GM20431 (cell line): Measurements from ENCODE around the gene TCF12.

Experiments used
- in situ Hi-C: fragments of 300-500 bp; cut with MseI, MboI; formaldehyde crosslinking; loops from one replicate; pipeline ENCODE4 v1.15.0; 2020; ENCODE audit warnings: low sequenced_read_pairs; ENCODE audit not compliant: unreplicated experiment

TCF12 gene

DNA sequence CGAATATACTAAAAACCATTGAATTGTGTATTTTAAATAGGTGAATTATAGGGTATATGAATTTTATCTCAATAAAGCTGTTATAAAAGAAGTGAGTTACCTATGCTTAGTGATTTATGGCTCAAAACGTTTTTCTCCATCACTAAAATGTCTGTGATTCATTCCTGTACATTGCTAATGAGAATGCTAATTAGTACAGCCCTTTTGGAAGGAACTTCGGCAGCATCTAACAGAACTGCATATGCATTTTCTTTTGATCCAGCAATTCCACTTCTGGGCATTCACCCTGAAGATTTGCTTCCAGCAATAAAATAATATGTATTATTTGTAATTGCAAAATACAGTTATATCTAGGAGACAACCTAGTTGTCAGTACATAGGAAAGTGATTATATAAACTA, 53.6 kb downstream of the TCF12 start:
- in situ Hi-C loops, result no loop called here

DNA sequence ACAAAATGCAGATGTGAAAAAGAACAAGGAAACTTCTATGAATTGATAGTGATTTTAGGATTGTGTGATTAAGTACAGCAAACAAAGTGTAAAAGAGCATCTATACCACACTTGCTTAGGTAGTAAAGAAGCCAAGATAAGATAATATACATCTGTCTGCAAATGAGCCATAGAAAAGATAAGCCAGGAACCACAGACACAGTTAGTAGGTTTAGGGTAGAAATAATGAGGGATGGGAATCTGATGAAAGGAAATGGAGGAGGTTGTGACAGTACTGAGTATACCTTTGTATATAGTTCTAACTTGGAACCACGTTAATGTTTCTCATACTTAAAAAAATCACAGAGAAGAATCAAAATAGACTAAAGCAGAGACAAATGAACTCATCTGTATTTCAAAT, 54.0 kb downstream of the TCF12 start:
- in situ Hi-C loops, result no loop called here

DNA sequence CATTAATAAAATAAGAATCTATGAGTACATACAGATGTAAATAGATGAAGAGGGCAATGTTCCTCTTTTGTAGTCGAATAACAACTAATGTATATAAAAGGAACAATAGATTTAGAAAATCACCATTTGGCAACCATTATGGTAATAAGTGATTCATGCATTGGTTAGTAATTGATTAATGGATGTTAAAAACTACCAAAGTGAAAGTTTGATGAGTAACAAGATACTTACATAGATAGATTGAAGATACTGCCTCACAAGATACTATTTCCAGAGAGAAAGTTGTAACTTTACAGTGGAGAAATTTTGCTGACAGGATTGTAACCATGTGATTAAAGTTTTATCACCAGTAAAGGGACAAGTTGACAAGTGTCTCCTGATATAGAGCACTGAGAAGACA, 55.0 kb downstream of the TCF12 start:
- in situ Hi-C loops, result no loop called here

DNA sequence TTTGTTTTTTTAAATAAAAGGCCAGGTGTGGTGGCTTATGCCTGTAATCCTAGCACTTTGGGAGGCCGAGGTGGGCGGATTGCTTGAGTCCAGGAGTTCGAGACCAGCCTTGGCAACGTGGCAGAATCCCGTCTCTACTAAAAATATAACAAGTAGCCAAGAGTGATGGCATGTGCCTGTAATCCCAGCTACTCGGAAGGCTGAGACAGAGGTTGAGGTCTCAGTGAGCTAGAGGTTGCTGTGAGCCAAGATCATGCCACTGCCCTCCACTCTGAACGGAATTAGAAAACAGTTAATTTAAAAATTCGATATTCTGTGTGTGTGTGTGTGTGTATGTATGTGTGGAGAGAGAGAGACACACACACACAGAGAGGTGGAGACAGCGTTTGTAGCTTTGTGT, 58.8 kb downstream of the TCF12 start:
- in situ Hi-C loops, result no loop called here

DNA sequence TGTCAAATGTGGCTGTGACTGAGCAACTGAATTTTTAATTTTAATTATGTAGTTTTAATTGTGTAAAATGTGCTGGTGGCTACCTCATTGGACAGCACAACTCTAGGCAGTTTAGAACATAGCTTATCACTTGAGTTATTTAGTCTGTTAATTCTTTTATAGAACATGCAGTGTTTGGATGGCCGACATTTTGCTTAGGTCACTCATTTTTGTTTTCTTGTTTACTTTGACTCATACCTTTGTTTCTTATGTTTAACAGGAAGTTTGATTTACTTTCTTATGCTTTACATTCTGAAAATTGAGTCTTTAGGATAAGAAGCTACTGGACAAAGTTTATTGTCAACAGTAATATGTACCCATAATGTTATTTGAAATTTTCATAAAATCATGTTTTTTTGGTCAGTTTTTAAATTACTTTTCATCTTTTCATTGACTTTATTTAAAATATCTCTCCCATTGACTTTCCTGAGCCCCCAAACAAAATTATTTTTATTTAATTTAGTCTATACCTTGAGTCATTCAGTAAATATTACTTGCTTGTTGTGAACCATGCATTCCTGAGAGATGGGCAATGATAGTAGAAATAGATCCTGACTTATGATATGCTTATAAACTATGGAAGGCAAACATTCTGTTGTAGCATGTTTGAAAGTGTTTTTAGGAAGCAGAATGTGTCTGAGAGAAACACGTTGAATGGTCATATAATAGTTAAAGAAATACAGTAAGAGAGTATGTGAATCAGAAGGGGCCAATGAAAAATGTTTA, 60.6 kb downstream of the TCF12 start:
- in situ Hi-C loops, result no loop called here

DNA sequence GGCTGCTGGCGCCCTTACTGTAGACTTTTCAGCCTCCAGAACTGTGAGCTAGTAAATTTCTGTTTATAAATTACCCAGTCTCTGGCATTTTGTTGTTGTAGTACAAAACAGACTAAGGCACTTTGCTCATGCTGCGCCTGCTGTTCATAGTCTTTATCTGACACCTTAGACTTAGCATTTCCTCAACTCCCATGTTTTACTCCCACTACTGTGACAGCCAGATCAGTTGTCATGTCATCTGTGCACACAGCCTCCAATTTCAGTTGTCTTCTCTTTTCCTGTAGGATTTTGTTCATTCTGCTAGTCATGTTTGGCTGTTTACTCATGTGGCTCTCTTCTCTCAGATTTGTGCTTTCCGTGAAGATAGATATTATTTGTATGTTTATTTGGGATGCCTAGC, 62.0 kb downstream of the TCF12 start:
- in situ Hi-C loops, result no loop called here

DNA sequence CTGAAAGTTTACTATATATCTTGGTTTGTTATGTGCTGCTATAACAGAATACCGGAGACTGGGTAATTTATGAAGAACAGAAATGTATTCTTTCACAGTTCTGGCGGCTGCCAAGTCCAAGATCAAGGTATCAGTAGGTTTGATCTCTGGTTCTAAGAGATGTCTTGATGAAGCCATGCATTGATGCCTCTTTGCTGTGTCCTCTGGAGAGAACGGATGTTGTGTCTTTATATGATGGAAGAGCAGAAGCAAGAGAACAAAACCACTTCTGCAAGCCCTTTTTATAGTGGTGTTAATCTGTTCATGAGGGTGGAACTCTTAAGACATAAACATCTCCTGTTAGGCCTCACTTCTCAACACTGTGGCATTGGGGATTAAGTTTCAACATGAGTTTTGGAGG, 62.7 kb downstream of the TCF12 start:
- in situ Hi-C loops, result no loop called here

DNA sequence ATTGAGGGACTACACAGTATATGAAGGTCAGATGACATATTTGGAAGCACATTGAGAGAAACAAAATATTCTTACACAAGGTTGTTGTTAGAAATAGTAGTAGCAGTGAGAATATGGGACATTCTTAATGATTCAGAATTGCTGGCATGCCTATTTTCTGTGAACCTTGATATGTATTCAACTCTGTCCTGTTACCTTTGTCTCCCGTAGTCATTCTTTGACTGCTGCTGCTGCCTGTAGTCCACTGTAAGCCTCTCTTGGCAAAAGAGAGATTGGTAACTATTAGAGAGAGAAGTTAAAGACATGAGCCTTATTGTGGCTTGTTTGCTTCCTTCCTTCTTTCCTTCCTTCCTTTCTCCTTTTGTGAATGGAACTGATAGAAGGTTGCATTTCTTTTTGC, 64.5 kb downstream of the TCF12 start:
- in situ Hi-C loops, result no loop called here

DNA sequence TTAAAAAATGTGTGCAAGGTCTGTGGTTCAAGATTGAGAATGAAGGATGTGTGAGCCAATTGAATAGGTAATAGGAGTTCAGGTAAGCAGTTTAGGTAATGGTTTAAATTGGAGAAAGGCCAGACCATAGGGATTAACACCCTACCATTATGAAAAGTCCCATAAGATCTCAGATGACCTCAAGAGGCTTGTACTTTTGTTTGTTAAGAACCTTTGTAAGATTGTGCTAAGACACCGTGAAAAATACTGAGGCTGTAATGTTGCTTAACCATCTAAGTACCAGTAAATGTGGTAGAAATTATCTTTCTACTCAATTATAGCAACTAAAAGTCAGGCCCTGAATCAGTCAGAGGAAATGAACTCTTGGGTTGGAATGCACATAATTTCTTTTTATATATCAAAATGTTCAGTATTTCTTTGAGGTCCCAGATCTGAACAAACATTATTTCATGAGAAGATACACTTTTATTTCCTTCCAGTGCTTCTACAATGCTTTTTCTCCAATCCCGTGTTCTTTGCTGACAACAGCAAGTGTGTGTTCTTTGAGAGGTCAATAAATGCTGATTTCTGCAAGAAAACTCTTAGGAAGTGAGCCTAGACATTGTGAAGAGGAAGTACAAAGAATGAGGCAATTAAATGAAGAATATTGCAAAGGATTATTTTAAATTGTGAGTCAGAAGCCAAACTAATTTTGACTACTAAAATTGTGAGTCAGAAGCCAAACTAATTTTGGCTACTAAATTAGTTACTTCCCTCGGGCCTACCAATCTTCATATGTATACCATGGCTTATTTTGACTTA, 66.4 kb downstream of the TCF12 start:
- in situ Hi-C loops, result no loop called here

DNA sequence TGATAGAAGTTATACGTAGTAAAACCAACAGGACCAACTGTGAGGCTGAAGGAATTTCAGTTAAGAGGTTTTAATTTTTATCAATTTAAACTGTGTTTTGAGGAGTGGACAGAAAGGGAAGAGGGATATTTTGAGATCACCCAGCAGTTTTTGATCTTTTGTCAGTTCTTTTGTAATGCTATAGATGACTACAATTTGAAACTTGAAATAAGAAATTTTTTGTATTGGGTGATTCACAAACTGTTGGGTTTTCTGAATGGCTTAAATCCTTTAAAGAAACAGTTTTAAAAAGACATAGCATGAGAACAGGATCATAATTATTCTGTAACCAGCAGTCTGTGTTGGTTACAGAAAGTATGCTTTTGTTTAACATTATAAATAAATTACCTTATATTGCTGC, 67.4 kb downstream of the TCF12 start:
- in situ Hi-C loops, result no loop called here

DNA sequence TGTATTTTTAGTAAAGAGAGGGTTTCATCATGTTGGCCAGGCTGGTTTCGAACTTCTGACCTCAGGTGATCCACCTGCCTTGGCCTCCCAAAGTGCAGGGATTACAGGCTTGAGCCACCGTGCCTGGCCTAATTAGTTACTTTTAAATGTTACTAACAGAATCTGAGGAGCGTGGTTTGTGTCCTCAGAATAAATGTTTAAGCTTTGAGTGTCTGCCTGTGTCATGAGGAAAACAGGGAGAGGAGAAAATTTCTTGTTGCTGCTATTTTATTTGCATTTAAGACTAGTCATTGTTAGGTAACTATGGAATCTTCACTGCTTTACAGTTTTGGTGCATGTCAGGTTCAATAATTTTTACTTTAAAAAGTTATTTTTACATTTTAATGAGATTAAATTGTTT, 68.8 kb downstream of the TCF12 start:
- in situ Hi-C loops, result no loop called here

DNA sequence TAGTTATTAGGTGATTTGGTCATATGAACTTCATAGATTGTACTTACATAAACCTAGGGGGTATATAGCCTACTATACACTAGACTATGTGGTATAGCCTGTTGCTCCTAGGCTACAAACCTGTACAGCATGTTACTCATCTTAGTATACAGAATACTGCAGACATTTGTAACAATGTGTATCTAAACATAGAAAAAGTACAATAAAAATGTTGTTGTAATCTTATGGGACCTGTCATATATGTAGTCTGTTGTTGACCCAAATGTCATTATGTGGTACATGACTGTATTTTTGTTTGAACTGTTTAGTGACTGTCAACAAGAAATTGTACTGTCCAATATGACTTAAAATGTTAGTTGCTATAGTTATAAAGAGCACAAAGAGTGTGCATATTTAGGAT, 69.8 kb downstream of the TCF12 start:
- in situ Hi-C loops, result no loop called here

DNA sequence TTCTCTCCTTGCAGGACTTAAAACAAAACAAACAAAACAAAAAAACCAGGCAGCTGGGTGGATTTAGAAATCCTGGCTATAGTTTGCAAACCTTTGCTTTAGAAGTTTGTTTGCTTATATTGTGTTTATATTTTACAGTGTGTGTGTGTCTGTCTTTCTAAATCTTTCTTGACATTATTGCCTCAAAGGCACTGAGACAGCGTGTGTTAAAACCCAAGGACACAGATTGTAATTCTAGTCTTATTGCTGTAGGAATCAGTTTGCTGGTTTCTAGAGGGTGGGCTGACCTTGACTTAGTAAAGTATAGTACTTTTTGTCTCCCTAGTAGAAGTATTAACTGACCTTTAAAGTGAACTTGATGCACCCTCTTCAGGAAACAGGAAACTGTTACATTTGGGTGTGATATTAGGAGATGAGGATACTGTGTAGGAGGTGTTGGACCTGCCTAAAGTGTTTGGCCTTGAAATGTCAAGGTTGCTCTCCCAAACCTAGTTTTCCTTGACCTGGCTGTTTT, 71.0 kb downstream of the TCF12 start:
- in situ Hi-C loops, result no loop called here

DNA sequence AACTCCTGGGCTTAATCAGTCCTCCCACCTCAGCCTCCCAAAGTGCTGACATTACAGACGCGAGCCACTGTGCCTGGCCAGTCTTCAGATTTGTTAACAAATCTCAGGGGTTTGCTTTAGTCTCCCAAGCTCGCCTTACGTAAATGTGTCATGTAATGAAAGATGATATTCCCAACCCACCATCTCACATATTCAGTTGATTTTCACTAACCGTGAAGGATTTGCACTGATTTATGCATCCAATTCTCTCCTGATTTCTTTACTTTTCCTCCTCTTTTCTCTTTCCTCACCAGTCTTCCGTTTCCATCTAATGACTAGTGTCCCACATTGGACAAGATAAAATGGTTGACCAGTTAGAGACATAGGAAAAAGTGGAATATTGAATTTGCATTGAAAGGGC, 72.6 kb downstream of the TCF12 start:
- in situ Hi-C loops, result no loop called here

DNA sequence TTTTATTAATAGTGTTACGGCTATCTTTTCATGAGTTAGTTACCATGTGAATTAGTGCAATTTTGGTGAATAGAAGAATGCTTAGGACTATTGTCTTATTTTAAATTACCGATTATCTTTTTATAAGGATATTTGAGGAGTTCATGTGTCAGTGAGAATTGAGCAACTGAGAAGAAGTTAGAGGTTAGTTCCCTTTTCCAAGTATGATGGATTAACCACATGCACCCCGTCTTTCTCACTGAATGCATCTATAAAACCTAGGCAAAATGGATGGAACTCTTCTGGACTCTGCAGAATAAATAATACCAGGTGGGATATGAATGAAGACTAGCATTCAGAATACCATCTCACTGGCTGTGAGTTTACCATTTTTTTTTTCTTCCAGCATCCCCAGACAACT, 74.3 kb downstream of the TCF12 start:
- in situ Hi-C loops, result no loop called here

DNA sequence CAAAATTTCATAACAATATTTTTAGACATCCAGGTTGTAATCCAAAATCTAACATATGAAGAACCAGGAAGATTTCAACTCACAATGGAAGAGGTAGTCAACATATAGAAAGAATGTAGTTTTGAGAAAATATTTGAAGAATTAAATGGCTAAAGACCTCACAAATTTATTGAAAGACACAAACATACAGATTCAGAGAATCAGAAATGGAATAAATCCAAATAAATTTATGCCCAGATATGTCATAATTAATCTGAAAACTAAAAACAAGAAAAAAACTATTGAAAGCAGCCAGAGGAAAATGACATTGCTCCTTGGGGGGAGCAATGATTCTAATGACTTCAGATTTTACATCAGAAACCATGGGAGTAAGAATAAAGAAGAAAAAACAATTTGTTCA, 75.8 kb downstream of the TCF12 start:
- in situ Hi-C loops, result no loop called here

DNA sequence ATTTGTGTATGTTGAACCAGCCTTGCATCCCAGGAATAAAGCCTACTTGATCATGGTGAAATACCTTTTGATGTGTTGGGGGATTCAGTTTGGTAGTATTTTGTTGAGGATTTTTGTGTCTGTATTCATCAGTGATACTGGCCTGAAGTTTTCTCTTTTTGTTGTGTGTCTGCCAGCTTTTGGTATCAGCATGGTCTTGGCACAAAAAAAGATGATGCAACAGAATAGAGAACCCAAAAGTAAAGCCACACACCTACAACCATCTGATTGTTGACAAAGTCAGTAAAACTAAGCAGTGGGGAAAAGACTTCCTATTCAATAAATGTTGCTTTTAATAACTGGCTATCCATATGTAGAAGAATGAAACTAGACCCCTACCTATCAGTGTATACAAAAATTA, 77.6 kb downstream of the TCF12 start:
- in situ Hi-C loops, result no loop called here

DNA sequence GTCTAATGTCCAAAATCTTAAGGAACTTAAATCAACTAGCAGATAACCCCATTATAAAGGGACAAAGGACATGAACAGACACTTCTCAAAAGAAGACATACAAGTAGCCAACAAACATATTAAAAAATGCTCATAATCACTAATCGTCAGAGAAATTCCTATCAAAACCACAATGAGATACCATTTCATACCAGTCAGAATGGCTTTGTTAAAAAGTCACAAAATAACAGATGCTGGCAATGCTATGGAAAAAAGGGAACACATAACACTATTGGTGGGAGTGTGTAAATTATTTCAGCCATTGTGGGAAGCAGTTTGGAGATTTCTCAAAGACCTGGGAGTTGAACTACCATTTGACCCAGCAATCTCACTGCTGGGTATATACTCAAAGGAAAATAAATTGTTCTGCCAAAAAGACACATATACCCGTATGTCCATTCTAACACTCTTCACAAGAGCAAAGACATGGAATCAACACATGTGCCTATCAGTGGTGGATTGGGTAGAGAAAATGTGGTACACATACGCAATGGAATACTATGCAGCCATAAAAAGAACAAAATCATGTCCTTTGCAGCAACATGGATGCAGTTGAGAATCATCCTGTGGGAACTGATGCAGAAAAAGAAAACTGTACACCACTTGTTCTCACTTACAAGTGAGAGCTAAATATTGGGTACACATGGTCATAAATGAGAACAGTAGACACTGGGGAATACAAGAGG, 78.5 kb downstream of the TCF12 start:
- in situ Hi-C loops, result no loop called here

DNA sequence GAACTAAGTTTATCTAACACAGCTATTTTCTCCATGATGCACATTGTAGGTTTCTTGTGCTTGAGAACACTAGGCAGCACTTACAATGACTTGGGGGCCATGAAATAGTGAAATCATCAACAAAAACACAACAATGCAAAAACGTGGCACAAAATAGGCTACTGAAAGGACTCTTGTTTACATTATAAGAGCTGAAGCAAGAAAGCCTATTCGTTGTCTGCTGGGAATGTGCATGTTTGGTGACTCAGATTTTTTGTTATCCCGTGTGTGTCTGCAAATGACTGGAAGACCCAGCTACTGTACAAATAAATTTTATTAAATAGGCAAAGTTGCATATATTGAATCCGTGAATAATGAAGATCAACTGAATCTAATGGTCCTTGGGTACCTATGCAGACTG, 85.0 kb downstream of the TCF12 start:
- in situ Hi-C loops, result loop anchor here (25.0 kb wide), 1 partner anchor 309 kb away; no protein-coding TSS in a partner anchor

DNA sequence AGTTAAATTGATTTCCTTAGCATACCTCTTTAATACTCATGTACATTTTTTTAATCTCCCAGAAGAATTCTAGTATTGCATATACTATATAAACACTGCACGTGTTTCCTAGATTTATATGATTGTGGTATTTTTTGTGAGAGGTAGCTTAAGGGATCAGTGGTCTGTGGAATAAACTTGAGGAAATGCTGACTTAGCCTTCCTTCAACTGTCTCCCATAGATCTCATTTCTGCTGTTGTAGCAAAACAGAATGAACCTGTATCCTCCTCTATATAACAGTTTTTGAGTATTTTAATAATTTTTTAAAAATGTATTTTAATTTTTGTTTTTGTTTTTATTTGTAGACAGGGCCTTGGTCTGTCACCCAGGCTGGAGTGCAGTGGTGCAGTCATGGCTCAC, 86.8 kb downstream of the TCF12 start:
- in situ Hi-C loops, result loop anchor here (25.0 kb wide), 1 partner anchor 307 kb away; no protein-coding TSS in a partner anchor

DNA sequence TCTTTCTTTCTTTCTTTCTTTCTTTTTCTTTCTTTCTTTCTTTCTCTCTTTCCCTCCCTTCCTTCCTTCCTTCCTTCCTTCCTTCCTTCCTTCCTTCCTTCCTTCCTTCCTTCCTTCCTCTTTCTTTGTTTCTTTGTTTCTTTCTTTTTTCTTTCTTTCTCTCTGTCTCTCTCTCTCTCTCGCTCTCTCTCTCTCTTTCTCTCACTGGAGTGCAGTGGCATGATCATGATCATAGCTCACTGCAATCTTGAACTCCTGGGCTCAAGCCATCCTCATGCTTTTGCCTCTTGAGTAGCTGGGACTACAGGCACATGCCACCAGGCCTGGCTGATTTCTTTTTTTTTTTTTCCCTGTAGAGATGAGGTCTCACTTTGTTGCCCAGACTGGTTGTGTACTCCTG, 89.4 kb downstream of the TCF12 start:
- in situ Hi-C loops, result loop anchor here (25.0 kb wide), 1 partner anchor 305 kb away; no protein-coding TSS in a partner anchor
